ENCODE measurements around the gene SURF2.

- TF ChIP-seq POLR2A (IDR thresholded peaks at IDR 0.05; ENCODE audit: low read depth, low read length): no peak
- no peak for TF ChIP-seq TAF1 (IDR thresholded peaks at IDR 0.05; ENCODE audit: low read depth, low read length)
- no peak for TF ChIP-seq POLR2AphosphoS5 (IDR thresholded peaks at IDR 0.05; ENCODE audit: low read depth, low read length)
- no peak for TF ChIP-seq PAX5 (IDR thresholded peaks at IDR 0.05; ENCODE audit: insufficient read depth, low read length, severe bottlenecking)
- no peak for TF ChIP-seq SPI1 (IDR thresholded peaks at IDR 0.05; ENCODE audit: low read depth, low read length)
- no peak for TF ChIP-seq POU2F2 (IDR thresholded peaks at IDR 0.05; ENCODE audit: low read depth, low read length)
These were observed 33.1 kb upstream of the SURF2 start for GRCh38 chr9:133323211-133323610.
